ENCODE results near the gene TOPORS. TPM values are rescaled to one million over a fixed set of nuclear protein-coding genes. Genes with fewer than 3 reads are reported as not detected.
A peak's percentile ranks its signal among the peaks of the same experiment; 100 is the strongest.

TOPORS gene
- total RNA-seq, 1 experiment from 2014 or later: 32.1 TPM

DNA sequence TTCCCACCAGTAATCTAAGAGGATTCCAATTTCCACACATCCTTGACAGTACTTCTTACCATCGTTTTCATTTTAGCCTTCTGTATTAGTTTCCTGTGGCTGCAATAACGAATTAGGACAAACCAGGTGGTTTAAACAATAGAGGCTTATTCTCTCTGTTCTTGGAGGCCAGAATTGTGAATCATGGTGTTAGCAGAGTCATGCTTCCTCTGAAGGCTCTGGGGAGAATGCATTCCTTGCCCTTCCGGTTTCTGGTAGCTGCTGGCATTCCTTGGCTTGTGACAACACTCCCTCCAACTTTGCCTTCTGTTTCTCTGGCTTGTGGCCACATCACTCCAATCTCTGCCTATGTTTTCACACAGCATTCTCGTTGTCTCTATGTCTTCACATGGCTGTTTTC lies 49.9 kb downstream of the TOPORS start:
- H3K27me3 ChIP-seq: no peaks in the 10 kb centered on the region
- DNase-seq: peak in 1 of 2 experiments; percentile 5
- no peak overlapping the region for H3K27ac ChIP-seq
- H3K36me3 ChIP-seq: no peaks in the 10 kb centered on the region; the same call in 1 of the 2 replicates
- no peaks in the 10 kb centered on the region for H3K4me1 ChIP-seq
- H3K4me3 ChIP-seq: no peak overlapping the region
- no peaks in the 10 kb centered on the region for H3K9me3 ChIP-seq (replicated peaks)

DNA sequence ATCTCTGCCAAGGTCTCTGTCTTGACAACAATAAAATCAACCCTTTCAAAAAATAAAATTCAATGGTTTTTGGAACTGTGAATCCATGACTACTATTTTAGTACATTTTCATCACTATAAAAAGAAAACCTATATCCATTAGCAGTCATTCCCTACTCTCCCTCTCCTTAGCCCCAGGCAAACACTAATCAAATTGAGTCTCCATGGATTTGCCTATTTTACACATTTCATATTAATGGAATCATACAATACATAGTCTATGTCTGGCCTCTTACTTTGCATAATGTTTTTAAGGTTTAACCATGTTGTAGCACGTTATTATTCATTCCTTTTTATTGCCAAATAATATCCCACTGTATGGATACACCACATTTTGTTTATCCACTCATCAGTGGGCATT lies 50.5 kb downstream of the TOPORS start:
- Histone ChIP-seq H3K9me3 (replicated peaks) (no peaks in the 10 kb centered on the region), H3K4me3 (no peak overlapping the region), H3K27ac (no peak overlapping the region), H3K27me3 (no peaks in the 10 kb centered on the region), H3K4me1 (no peaks in the 10 kb centered on the region), H3K36me3 (no peaks in the 10 kb centered on the region; the same call in 1 of the 2 replicates)
- no peak for DNase-seq

DNA sequence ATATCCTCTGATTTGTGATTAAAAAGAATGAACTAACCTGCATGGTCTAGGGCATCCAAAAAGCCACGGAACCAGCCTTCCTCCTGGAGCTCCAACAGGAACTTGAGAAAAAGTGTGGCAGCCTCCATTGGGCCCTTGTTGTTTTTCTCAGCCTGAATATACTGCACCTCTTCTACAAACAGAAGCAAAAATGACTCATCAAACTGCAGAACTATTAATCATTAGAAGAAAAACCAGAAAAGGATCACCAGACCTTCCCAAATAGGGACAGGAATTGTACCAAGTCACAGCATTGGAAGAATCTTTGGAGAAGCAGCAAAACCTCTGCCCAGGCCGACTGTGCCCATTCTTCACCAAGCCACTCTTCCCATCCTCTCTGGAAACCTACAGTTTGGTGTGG lies 51.6 kb downstream of the TOPORS start:
- no peaks in the 10 kb centered on the region for H3K36me3 ChIP-seq
- H3K9me3 ChIP-seq (replicated peaks): no peaks in the 10 kb centered on the region
- H3K4me1 ChIP-seq: no peaks in the 10 kb centered on the region
- no peak overlapping the region for H3K4me3 ChIP-seq
- no peak overlapping the region for H3K27ac ChIP-seq
- no peaks in the 10 kb centered on the region for H3K27me3 ChIP-seq
- DNase-seq: no peak

DNA sequence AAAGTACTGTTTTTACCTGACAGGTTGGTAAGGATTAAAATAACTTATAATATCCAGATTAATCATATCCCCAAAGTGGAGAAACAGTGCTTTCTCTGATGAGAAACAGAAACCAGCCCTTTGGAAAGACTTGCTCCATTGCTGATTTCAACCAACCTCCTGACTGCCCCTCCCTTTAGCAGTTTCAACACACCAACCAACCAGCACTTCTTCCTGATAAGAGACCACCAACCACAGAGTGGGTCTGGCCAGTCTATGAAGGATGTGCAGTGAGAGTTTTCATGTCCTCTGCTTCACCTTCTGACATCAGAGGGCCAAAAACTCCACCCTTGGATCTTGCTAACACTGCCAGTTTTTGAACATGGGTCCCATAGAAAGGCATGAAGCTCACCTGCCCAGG lies 54.5 kb downstream of the TOPORS start:
- H3K27ac ChIP-seq: no peak overlapping the region
- no peaks in the 10 kb centered on the region for H3K9me3 ChIP-seq (replicated peaks)
- no peaks in the 10 kb centered on the region for H3K27me3 ChIP-seq
- no peak for DNase-seq
- H3K4me1 ChIP-seq: no peaks in the 10 kb centered on the region
- H3K4me3 ChIP-seq: no peak overlapping the region
- no peaks in the 10 kb centered on the region for H3K36me3 ChIP-seq

DNA sequence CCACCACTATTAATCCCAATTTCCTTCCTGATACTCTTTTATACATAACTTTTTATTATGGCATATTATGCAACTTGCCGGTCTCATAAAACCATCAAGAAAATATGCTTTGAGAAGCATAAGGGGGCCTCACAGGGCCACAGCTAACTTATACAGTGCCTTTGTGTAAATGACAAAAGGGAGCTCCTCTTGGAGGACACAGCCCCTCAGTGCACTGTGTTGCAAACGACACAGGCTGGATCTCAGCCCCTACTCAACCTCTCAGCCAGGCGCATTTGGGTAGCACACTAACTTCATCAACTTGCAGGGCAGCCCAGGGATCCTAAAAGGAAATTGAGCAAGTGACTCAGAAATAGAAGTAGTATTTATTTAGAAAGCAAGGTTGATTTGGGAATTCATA lies 61.8 kb downstream of the TOPORS start:
- no peak for DNase-seq
- Histone ChIP-seq H3K9me3 (replicated peaks) (no peaks in the 10 kb centered on the region), H3K27me3 (no peaks in the 10 kb centered on the region), H3K36me3 (peaks cover 6% of the 10 kb centered on the region), H3K27ac (no peak overlapping the region), H3K4me3 (no peak overlapping the region), H3K4me1 (peaks cover 29% of the 10 kb centered on the region)

Other genes with a start within 250 kb of the TOPORS start
- 50.2 and 51.4 TPM in 2 replicates for gene ACO1, start 167.9 kb downstream of the TOPORS start, total RNA-seq (2014; rRNA removed; shearing (Covaris generic))
- 4.2 and 4.4 TPM in 2 replicates for gene RIGI, start 26.4 kb downstream of the TOPORS start, total RNA-seq (2014; rRNA removed; shearing (Covaris generic))
- 2.2 and 3.1 TPM in 2 replicates for gene SMIM27, start 259 bp downstream of the TOPORS start, total RNA-seq (2014; rRNA removed; shearing (Covaris generic))
- 73.1 and 75.1 TPM in 2 replicates for gene NDUFB6, start 20.6 kb upstream of the TOPORS start, total RNA-seq (2014; rRNA removed; shearing (Covaris generic))
- gene TAF1L, start 83.1 kb upstream of the TOPORS start, total RNA-seq (2014; rRNA removed; shearing (Covaris generic)): 0.02 TPM in 1 of 2 replicates, not detected in the other
- not detected in 2 replicates for gene TMEM215, start 231.0 kb upstream of the TOPORS start, total RNA-seq (2014; rRNA removed; shearing (Covaris generic))

Data from SJCRH30 (cell line).